Activated T-cell treated with anti-CD3 and anti-CD28 coated beads, Interleukin-2, amount 50 U/mL, for 1 hour (primary cell): Measurements from ENCODE around the gene TCL1B.

Experiments
- DNase-seq: peaks from one replicate; pipeline ENCODE4 v3.0.0-alpha.2; 2020

TCL1B gene

DNA sequence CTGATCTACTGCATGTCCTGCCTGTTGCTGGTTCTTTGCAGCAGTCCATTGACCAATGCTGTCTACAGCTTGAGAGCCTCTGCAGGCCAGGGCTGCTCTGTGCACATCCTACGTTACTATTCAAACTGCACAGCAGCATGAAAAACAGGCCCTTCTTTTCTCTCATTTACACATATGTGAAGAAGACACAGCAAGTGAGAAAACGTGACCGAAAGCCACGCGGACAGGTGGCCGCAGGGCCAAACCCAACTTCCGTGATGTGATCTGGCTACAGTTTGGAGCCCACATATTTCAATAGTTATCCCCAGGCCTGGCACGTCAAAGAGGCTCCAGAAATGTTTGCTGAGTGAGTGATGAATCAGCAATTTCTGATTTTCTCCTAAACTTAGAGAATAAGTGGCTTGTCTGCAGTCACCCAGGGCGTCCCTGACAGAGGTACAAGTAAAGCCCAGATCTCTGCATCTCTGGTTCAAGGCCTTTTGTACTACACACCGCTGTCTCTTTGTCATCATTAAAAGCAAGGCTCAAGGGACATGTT lies 17.9 kb upstream of the TCL1B start:
- no peak for DNase-seq

- DNase-seq = no peak
These were observed 11.6 kb upstream of the TCL1B start for GRCh38 chr14:95674613-95675012.

- no peak for DNase-seq
These were observed 10.7 kb upstream of the TCL1B start for GRCh38 chr14:95675486-95675885.

DNA sequence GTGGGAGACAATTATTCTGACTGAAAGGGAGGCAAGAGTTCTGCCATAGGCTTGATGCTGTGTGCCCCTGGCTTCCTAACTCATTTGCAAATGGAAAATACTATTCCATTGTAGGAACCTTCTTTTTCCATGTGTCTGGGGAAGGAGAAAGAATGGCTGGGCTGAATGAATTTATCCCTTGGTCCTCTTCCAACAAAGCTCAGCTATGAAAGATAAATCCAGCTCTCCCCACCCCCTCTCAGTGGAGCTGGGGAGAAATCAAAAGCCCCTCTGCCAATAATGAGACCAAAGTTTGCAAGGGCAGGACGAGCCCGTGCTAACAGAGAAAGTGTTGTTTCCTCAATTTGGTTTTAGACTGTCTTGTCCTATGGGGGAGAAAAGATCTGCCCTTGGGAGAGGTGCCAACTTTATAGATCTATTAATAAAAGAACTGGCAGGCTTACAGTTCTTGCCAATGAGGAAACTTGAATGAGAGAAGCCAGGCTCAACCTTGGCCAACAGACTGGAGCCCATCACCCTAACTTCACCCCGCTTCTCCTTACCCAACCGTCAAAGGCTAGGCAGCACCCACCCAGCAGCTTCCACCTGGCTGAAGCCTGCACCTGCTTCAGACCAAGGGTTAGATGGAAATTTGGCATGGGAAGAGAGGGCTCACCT lies 8.9 kb upstream of the TCL1B start:
- no peak for DNase-seq

- no peak for DNase-seq
These were observed 6.9 kb upstream of the TCL1B start for GRCh38 chr14:95679148-95679815.

DNA sequence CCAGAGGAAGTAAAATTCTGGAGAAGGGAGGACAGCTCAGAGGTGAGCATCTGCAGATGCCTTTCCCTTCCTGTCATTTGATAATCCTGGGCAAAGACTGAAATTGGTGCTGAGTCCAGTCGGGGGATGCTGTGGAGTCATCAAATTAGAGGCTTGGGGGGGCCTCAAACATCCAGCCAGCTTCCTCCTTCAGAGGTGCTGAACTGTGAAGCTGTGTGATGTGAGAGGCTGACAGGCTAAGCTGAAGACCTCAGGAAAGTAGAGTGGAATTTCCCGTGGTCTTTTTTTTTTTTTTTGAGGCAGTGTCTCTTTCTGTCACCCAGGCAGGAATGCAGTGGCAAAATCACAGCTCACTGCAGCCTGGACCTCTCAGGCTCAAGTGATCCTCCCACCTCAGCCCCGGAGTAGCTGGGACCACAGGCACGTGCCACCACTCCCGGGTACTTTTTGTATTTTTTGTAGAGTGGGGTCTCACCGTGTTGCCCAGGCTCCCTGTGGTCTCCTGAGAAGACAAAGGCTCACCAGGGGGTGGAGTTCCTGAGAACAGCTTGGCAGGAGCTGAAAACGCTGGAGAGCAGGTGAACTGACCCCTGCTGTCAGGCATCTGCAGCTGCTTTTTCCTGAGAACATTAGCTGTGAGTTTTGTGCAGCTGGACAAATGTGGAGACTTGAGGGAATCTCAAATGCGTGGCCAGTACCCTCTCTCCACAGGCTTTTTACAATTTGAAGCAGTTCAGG lies 6.1 kb upstream of the TCL1B start:
- no peak for DNase-seq

- DNase-seq = no peak
These were observed 5.1 kb upstream of the TCL1B start for GRCh38 chr14:95681153-95681552.

- no peak for DNase-seq
These were observed 2.4 kb upstream of the TCL1B start for GRCh38 chr14:95683793-95684192.

DNA sequence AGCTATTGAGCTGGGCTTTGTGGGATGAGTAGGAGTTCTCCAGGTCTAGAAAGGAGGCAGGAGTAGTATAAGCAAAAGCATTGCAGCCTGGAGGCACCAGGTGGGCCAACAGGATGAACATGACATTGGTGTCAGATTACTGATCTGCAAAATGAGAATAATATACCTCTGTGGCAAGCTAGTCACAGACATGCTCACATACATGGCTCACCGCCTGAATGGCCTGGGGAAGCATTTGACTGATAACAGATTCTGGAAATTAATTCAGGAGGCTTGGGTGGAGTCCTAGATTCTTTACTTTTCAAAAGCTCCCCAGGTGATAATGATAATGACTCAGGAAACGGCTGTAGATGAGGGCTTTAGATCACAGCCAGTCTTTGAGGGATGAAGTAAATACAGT lies 709 bp downstream of the TCL1B start:
- no peak for DNase-seq

DNA sequence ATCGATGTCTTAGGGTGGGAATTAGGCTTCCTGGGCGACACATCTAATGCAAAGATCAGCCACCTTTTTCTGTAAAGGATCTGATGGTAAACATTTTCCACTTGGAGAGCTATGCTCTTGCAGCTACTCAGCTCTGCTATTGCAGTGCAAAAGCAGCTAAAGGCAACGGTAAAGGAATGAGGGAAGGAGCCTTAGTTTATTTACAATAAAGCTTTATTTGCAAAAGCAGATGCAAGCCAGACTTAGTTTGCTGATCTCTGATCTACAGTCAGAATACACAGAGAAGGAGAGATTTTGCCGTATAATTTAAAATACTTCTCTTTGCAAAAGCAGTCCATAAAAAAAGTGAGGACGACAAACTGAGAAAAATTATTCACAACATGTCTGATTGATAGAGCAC lies 3.2 kb downstream of the TCL1B start:
- DNase-seq = no peak

DNA sequence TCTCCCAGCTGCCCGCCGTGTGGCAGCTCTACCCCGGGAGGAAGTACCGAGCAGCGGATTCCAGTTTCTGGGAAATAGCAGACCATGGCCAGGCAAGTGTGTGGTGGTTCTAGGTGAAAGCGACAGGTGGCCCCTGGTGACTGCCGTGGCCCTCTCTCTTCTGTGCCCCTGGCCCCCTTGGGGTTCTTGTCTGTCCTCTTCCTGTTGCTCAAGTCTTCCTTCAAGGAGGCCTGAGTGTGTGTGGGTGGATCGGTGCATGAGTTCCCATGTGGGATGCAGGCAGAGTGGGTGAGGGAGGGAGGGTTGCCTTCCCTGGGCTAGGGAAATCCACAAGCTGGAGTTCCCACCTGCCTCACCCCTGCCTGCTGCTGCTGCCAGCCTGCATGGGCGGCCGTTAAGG lies 4.6 kb downstream of the TCL1B start:
- no peak for DNase-seq

GRCh38 chr14:95691591-95691990 lies 5.4 kb downstream of the TCL1B start:
- DNase-seq = no peak

- no peak for DNase-seq
These were observed 5.9 kb downstream of the TCL1B start for GRCh38 chr14:95692109-95692508.

GRCh38 chr14:95695051-95695450 lies 8.8 kb downstream of the TCL1B start:
- DNase-seq = no peak

- DNase-seq = no peak
These were observed 9.7 kb downstream of the TCL1B start for GRCh38 chr14:95695913-95696312.

GRCh38 chr14:95696741-95697140 lies 10.5 kb downstream of the TCL1B start:
- no peak for DNase-seq

DNA sequence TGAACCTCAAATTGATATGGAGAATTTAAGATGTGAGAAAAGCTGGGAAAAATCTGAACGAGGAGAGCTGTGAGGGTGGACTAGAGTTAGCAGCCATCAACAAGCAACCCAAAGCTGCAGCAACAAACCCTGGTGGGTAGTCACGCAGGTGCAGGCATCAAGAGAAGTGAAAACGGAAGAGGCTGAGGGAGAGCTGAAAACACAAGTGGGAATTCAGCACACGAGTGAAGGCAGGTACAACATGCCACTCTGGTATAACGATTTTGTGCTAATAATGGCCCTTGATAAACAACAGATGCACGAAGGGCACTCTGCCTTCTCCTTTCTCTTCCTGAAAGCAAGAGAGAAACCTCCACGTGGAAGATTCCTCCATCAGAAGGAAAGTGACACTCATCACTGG lies 11.5 kb downstream of the TCL1B start:
- DNase-seq = no peak

- no peak for DNase-seq
These were observed 12.1 kb downstream of the TCL1B start for GRCh38 chr14:95698287-95698686.

- DNase-seq = no peak
These were observed 13.2 kb downstream of the TCL1B start for GRCh38 chr14:95699412-95699811.

GRCh38 chr14:95700221-95700976 lies 14.2 kb downstream of the TCL1B start:
- DNase-seq = no peak

- DNase-seq = no peak
These were observed 15.6 kb downstream of the TCL1B start for GRCh38 chr14:95701846-95702221.

GRCh38 chr14:95703341-95703740 lies 17.1 kb downstream of the TCL1B start:
- no peak for DNase-seq

GRCh38 chr14:95703805-95704204 lies 17.6 kb downstream of the TCL1B start:
- no peak for DNase-seq
